ENCODE measurements around the gene ROR1. TPM values are rescaled to one million over a fixed set of nuclear protein-coding genes. Genes with fewer than 3 reads are reported as not detected.

ROR1 gene
- total and polyA plus RNA-seq, 2 donors (not counting 3 experiments of a cell fraction or from before 2014, with no cell fraction given), result 2.6 to 3.5 TPM

DNA sequence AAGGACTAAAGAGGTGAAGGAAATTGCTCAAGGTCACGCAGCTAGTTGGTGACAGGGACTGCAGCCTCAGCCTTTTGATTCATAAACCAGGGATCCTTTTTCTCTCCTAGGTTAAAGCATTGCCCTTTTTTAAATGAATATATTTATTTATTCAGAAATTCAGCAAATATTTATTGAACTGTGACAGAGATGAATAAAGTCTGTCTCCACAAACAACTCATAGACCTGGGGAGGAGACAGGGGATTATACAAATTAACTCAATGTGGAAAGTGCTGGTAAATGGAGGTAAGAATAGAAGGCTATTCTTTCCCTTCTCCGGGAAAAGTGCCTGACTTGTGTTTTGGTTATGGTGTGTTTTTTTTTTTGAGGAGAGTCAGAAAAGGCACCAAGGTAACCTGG is 110.7 kb downstream of the ROR1 start:
- no TSS peak for BruUV-seq (replicated peaks)
- H3K9ac ChIP-seq (replicated peaks; ENCODE audit: extremely low read depth, insufficient read depth, low read length), result no peak overlapping the region
- TF ChIP-seq GATA2 (IDR thresholded peaks at IDR 0.05; ENCODE audit: insufficient read depth, insufficient read length, low read depth, low read length) (no peak), JUN (IDR thresholded peaks at IDR 0.05; ENCODE audit: borderline replicate concordance, insufficient read depth, insufficient read length, low read depth) (no peak), EZH2 (IDR thresholded peaks at IDR 0.05; ENCODE audit: borderline replicate concordance, low read depth, low read length, severe bottlenecking) (no peak), MYC (IDR thresholded peaks at IDR 0.05; ENCODE audit: low read depth, low read length) (no peak), FOS (IDR thresholded peaks at IDR 0.05; ENCODE audit: borderline replicate concordance, insufficient read depth, low read length) (no peak), POLR2AphosphoS5 (IDR thresholded peaks at IDR 0.05; ENCODE audit: insufficient read depth, low read depth, low read length) (no peak), POLR2A (IDR thresholded peaks at IDR 0.05; ENCODE audit: low read depth, low read length) (no peak)
- TF ChIP-seq, protein P1, sequence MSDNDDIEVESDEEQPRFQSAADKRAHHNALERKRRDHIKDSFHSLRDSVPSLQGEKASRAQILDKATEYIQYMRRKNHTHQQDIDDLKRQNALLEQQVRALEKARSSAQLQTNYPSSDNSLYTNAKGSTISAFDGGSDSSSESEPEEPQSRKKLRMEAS (IDR thresholded peaks at IDR 0.05; ENCODE audit: insufficient read depth, insufficient read length), result no peak
- TF ChIP-seq, protein P2, sequence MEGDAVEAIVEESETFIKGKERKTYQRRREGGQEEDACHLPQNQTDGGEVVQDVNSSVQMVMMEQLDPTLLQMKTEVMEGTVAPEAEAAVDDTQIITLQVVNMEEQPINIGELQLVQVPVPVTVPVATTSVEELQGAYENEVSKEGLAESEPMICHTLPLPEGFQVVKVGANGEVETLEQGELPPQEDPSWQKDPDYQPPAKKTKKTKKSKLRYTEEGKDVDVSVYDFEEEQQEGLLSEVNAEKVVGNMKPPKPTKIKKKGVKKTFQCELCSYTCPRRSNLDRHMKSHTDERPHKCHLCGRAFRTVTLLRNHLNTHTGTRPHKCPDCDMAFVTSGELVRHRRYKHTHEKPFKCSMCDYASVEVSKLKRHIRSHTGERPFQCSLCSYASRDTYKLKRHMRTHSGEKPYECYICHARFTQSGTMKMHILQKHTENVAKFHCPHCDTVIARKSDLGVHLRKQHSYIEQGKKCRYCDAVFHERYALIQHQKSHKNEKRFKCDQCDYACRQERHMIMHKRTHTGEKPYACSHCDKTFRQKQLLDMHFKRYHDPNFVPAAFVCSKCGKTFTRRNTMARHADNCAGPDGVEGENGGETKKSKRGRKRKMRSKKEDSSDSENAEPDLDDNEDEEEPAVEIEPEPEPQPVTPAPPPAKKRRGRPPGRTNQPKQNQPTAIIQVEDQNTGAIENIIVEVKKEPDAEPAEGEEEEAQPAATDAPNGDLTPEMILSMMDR (IDR thresholded peaks at IDR 0.05; ENCODE audit: extremely low read depth in 1 of 2, insufficient read depth in 1 of 2, low read depth in 1 of 2, low read length in 2 of 2), result no peak
- no peak overlapping the region for H3K27ac ChIP-seq (ENCODE audit: insufficient read depth, low read depth, low read length)
- dilution Hi-C loops (cut with MboI; ENCODE audit: extremely low pct_ligation_motif_present, low sequenced_read_pairs) (no loop called here), intact Hi-C loops (cut with micrococcal nuclease) (no loop called here)
- POLR2A ChIA-PET, result no interaction called here
- FAIRE-seq, result no peak
- H4K20me1 ChIP-seq (replicated peaks; ENCODE audit: control insufficient read depth, extremely low read depth, insufficient read depth, low read length), result no peaks in the 10 kb centered on the region
- H3K4me1 ChIP-seq (ENCODE audit: control insufficient read depth, extremely low read depth, insufficient read depth, low read length), result no peaks in the 10 kb centered on the region
- H3K4me3 ChIP-seq (replicated peaks in 1 of 3; ENCODE audit: insufficient read depth in 1 of 3, low read depth in 1 of 3, low read length in 3 of 3), result no peak overlapping the region
- no peaks in the 10 kb centered on the region for H3K9me1 ChIP-seq (replicated peaks; ENCODE audit: control insufficient read depth, extremely low read depth, insufficient read depth, low read length)
- no peaks in the 10 kb centered on the region for H3K27me3 ChIP-seq (ENCODE audit: control insufficient read depth in 2 of 2, insufficient read depth in 2 of 2, low read length in 2 of 2)
- H2AFZ ChIP-seq (ENCODE audit: low read depth, low read length), result no peak overlapping the region
- H3K9me3 ChIP-seq (replicated peaks; ENCODE audit: control insufficient read depth, insufficient read depth, low read length), result no peaks in the 10 kb centered on the region
- CTCF ChIA-PET, result no interaction called here
- no peaks in the 10 kb centered on the region for H3K36me3 ChIP-seq (ENCODE audit: control insufficient read depth in 2 of 2, extremely low read depth in 1 of 2, insufficient read depth in 2 of 2, low read length in 2 of 2)
- H3K79me2 ChIP-seq (ENCODE audit: control insufficient read depth, insufficient read depth, low read length), result no peaks in the 10 kb centered on the region
- DNase-seq (ENCODE audit: low read depth, low spot score), result no peak
- no peak overlapping the region for H3K4me2 ChIP-seq (ENCODE audit: insufficient read depth, low read length)

Data from endothelial cell of umbilical vein (primary cell).